Activated T-cell treated with anti-CD3 and anti-CD28 coated beads for 48 hours (primary cell): ENCODE measurements around the gene ARHGEF11.

Source experiments
- DNase-seq: peaks from one replicate; pipeline ENCODE4 v3.0.0-alpha.2; 2020; ENCODE audit warnings: low read depth

Gene ARHGEF11

GRCh38 chr1:156947818-156948525, 97.6 kb downstream of the ARHGEF11 start:
- DNase-seq: no peak

GRCh38 chr1:156947127-156947526, 98.4 kb downstream of the ARHGEF11 start:
- DNase-seq: no peak

- DNase-seq: no peak
These were observed 99.5 kb downstream of the ARHGEF11 start for GRCh38 chr1:156945881-156946661.

- DNase-seq: no peak
These were observed 100.7 kb downstream of the ARHGEF11 start for GRCh38 chr1:156944848-156945247.

GRCh38 chr1:156944268-156944667, 101.3 kb downstream of the ARHGEF11 start:
- no peak for DNase-seq

GRCh38 chr1:156943756-156944155, 101.8 kb downstream of the ARHGEF11 start:
- DNase-seq: no peak

GRCh38 chr1:156942576-156942975, 103.0 kb downstream of the ARHGEF11 start:
- DNase-seq: no peak

- DNase-seq: no peak
These were observed 103.4 kb downstream of the ARHGEF11 start for GRCh38 chr1:156942176-156942575.

- no peak for DNase-seq
These were observed 103.9 kb downstream of the ARHGEF11 start for GRCh38 chr1:156941675-156942074.

- DNase-seq: no peak
These were observed 105.7 kb downstream of the ARHGEF11 start for GRCh38 chr1:156939786-156940334.

GRCh38 chr1:156938813-156939212, 106.7 kb downstream of the ARHGEF11 start:
- no peak for DNase-seq

GRCh38 chr1:156937883-156938282, 107.7 kb downstream of the ARHGEF11 start:
- DNase-seq: no peak

GRCh38 chr1:156936721-156937220, 108.8 kb downstream of the ARHGEF11 start:
- DNase-seq: no peak

GRCh38 chr1:156936191-156936590, 109.4 kb downstream of the ARHGEF11 start:
- DNase-seq: no peak

- DNase-seq: no peak
These were observed 109.9 kb downstream of the ARHGEF11 start for GRCh38 chr1:156935505-156936128.

- DNase-seq: no peak
These were observed 112.4 kb downstream of the ARHGEF11 start for GRCh38 chr1:156933136-156933535.

GRCh38 chr1:156931974-156932710, 113.4 kb downstream of the ARHGEF11 start:
- no peak for DNase-seq

- DNase-seq: no peak
These were observed 114.2 kb downstream of the ARHGEF11 start for GRCh38 chr1:156931211-156931952.

- no peak for DNase-seq
These were observed 115.1 kb downstream of the ARHGEF11 start for GRCh38 chr1:156930483-156930882.

GRCh38 chr1:156929596-156930238, 115.8 kb downstream of the ARHGEF11 start:
- no peak for DNase-seq
